GM18873 (cell line): Measurements from ENCODE around the gene MAGED2.
A peak's percentile ranks its signal among the peaks of the same experiment; 100 is the strongest.
"Not testable (repeated sequence)": the region's sequence is repeated elsewhere in the genome, so short reads cannot be mapped to it uniquely, and the experiment has no call there.

Source experiments
- ATAC-seq: cut with Tn5 transposase; IDR thresholded peaks from one replicate; pipeline ENCODE4 v1.9.1; 2021; ENCODE audit warnings: mild to moderate bottlenecking, moderate library complexity, moderate number of reproducible peaks; ENCODE audit not compliant: unreplicated experiment, low FRiP score

Gene MAGED2, protein sequence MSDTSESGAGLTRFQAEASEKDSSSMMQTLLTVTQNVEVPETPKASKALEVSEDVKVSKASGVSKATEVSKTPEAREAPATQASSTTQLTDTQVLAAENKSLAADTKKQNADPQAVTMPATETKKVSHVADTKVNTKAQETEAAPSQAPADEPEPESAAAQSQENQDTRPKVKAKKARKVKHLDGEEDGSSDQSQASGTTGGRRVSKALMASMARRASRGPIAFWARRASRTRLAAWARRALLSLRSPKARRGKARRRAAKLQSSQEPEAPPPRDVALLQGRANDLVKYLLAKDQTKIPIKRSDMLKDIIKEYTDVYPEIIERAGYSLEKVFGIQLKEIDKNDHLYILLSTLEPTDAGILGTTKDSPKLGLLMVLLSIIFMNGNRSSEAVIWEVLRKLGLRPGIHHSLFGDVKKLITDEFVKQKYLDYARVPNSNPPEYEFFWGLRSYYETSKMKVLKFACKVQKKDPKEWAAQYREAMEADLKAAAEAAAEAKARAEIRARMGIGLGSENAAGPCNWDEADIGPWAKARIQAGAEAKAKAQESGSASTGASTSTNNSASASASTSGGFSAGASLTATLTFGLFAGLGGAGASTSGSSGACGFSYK

DNA sequence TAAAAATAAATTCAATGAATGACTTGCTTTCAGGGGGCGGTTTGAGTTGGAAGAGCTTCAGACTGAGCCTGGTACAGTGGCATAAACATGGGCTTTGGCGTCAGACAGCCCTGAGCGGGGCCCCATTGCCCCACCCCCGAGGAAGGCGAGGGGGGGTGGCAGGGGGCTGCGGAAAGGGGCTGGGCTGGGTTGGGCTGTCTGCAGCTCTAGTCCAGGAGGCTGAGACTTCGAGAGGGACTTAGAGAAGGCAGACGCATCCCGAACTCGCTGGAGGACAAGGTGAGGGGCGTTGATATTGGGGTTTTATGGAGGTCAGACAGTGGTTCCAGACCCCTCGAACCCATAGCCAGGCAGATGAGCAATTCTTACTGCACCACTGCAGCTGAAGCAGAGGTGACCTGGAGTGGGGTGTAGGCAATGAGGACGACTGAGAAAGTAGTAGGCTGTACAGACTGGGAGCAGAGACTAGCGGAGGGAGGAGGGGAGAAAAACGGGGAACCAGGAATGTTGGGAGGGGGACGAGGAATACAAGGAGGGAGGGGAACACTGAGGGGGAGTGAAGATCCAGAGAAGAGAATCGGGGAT lies at the start of gene MAGED2:
TSS of gene MAGED2 (plus strand) at position 222 of the 585 bp plus-strand sequence. CDS start 1,587 bp downstream, outside the sequence.
- no peak for ATAC-seq

DNA sequence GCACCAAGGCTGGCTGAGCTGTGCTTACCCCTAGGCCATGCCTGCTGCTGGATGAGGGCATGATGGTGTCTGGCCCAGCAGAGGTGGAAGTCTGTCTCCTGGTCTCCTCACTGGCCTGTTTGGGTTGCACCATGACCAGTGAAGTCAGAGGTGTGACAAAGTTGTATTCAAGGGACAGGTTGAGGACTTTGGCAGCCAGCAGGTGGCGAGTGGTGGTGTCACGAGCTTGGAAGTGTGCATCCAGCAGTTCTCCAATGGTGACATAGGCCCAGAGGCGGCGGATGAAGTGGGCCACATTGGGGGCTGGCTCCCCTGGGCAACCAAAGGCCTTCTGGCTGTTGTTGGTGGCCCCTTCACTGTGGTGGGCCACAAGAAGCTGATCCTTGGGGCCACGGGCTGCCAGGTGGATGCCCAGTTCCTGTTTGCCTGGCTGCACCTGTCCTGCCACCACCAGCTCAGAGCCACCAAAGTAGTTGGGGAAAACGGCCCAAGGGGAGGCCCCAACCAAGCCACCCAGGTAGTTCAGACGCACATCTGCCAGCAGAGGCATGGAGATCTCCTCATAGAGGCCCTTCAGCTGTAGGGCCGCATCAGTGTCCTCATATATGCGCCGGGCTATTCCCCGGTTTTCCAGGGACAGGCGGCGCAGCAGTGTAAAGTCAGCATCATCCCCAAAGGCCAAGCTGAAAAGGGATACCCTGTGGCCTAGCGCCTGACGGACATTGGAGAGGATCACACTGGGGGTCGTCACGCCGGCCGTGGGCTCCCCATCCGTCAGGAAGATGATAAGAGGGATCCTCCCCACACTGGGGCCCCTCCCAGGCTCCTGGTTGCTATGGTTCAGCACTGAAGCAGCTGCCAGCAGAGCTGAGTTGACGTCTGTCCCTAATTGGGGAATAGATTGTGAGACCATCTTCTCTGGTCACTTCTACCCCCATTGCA lies 49.2 kb upstream of the MAGED2 start:
- ATAC-seq: no peak

DNA sequence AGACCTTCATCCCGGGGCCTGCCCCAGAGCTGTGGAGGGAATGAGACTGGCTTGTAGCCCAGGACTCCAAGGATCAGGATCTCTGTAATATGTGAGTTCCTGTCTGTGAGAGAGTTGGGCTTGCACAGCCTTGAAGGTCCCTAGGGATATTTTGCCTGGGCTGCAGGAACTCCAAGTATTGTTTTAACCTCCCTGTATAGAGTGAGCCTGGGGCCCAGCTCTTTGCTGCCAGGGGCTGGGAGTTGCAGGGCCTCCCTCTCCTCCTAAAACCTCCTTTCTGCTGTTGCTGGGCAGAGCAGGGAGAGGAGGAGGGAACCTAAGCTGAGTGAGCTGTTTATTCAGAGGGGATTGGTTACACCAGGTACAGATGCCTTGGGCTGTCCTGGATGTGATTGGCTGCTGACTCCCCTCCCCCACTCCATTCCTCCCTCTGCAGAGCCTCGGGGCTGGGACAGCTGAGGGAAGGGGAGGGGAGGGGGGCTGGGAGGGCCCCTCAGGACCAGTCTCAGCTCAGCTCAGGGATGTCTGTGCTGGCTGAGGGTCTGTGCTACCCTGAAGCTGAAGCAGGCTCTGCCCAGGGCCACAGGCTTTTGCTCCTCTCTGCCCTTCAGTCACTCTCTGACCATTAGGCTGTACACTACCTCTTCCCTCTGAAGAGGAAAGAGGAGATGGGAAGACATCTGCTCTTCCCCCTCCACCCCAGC lies 33.0 kb upstream of the MAGED2 start:
- not testable (repeated sequence) for ATAC-seq

DNA sequence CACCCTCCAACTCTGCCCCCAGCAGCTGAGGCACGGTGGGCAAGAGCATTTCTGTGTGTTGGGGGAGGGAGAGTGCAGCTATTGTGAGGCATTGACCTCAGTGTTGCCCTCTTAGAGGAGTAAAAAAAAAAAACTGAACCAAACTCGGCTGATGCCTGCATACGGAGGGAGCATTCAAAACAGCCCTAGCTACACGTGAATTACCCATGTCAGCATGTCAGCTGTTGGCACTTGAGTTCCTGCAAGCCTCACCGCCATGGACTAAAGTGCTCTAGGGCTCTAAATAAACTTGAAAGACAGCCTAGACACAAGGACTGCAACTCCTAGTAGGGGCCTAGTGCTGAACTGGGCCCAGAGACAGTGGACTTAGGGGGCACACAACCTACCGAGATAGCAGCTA lies 31.5 kb upstream of the MAGED2 start:
- no peak for ATAC-seq

DNA sequence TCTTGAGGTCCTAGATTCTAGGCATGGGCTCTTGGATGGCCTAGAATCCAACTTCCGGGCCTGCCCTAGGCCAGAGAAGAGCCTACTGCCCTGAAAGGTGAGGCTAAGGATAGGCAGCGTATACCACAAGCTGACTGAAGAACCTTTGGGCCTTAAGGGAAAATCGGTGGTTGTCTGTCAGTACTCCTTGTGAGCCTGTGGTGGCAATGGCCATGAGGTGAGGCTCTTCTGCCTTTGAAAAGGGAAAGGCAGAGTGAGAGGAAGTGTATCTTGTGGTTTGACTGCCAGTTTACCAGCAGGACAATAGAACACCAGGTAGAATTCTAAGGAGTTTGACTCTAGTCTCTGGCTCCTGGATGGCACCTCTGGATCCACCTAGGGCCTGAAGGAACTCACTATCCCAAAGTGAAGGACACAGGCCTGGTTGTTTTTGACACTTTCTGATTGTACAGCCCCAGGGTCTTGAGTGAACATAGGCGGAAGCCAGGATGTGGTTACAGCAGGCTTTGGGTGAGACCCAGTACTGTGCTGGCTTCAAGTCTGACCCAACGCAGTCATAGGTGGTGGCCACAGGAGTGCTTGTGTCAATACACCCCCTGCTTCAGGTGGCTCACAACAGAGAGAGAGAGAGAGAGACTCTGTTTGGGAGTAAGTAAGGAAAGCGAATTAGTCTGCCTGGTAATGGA lies 30.4 kb upstream of the MAGED2 start:
- no peak for ATAC-seq

DNA sequence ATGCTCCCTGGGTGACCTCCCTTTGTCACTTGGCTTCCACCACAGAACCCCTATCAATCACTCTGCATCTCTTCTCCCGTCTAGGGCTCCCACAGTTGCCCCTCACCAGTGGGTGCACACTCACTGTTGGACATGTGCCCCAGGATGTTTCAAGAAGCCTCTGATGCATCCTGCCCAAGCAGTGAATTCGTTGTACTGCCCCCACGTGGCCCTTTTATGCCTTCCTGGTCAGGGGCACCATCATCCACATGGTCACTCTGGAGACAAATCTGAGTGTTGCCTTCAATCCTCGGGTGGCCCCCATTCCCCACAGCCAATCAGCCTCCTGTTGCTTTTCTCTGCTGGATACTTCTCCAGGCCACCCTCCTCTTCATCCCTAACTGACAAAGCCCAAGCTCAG lies 21.6 kb upstream of the MAGED2 start:
- ATAC-seq: no peak

DNA sequence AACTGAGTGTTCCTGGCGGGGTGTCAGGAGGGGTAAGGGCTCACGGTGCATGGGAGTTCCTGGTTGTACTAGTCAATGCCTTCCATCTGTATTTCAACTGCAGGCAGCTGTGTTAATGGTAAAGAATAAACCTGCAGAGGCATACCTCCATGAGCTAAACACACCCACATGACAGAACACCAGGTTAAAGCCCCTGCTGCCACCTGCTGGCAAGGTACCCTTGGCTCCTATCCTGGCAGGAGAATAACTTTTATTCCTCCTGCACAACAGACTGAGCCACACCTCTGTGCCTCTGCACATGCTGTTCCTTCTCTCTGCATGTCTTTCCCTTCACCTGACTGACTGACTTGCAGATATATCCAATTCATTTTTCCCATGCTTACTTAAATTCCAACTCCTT lies 20.6 kb upstream of the MAGED2 start:
- no peak for ATAC-seq

DNA sequence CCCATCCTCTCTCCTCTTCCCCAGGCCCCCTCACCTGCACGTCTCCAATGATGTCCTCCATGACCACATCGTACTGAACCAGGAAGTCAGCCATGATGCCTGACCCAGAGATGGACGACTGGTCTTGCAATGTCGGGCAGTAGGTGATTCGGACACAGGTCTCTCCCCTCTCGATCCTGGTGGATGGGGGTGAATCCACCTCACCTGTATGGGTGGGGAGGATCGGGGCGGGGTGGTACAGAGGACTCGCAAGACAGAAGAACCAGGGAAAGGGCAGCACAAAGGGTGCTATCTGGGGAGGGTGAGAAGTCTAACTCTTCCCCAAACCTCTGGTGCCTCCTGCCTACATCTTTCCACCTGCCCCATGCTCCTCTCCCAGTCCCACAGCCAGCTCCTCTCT lies 19.1 kb upstream of the MAGED2 start:
- no peak for ATAC-seq

DNA sequence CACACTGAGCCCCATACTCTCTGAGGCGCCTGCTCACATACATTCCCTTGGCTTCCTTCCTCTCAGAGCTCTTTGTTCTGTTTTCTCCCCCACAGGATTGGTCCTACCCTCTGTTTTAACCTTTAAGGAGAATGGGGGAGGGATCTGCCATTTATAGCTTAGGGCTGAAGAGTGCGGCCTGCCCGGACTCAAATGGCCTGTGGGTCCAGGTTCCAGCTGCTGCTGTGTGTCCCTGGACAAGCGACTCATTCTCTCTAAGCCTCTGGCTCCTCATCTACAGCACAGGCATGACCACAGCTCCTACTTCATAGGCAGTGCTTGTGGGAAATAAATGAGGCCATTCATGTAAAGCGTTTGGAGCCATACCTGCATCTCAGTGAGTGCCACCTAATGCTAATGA lies 18.1 kb upstream of the MAGED2 start:
- not testable (repeated sequence) for ATAC-seq

DNA sequence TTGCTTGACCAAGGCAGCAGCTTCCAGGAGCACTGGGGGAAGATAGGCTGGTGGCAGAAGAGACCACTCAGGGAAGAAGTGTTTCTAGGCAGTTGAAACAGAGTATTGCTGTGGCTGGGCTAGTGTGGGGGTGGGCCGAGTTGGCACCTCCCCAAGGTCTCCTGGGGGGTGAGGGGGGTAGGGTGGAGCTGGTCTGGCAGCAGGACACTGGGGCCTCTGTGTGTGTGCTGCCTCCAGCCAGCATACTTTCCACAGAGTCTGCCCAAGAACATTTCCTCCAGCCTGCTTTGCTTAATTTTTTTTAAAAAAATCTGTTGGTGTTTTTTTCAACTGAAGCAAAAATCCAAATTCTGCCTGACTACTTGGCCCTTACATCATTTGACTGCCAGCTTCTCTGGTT lies 13.5 kb upstream of the MAGED2 start:
- ATAC-seq: no peak

DNA sequence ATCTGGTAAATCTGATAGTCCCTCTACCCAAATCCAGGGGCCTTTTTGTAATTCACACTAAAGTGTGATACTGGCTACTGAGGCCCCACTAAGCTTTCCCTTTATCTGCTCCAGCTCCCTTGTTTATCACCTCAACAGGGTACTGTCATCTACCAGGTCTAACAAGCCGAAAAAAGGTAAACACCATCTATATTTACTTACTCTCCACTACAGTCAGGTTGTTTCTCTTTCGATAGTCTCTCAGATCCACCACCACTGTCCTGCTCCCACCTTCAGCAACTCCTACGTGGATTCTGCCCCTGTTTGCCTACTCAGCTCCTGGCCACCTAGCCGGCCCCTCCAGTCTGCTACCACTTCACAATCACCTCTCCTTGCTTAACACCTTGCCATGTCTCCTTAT lies 12.8 kb upstream of the MAGED2 start:
- ATAC-seq: no peak

DNA sequence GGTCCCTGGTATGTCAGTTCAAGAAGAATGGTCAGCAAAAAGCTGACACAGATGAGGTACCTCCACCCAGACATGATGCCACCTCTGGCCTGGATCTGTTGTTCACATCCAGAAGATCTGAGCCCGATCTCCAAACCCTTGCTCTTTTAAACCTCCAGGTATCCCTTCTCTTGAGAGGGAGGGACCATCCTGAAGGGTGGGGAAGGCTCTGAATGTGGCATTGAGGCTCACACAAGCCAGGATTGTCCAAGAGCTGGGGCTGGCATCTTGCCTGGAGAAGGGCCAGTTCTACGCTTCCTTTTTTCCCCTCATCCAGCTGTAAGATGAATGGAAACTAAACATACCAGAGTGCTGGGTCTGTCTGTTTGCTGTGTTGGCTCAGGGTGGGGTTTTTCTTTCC lies 9.4 kb upstream of the MAGED2 start, which contains the start of gene ITIH6:
TSS of gene ITIH6 (minus strand) at position 119 of the 400 bp plus-strand sequence. CDS start at position 74, 45 bp downstream.
- no peak for ATAC-seq

DNA sequence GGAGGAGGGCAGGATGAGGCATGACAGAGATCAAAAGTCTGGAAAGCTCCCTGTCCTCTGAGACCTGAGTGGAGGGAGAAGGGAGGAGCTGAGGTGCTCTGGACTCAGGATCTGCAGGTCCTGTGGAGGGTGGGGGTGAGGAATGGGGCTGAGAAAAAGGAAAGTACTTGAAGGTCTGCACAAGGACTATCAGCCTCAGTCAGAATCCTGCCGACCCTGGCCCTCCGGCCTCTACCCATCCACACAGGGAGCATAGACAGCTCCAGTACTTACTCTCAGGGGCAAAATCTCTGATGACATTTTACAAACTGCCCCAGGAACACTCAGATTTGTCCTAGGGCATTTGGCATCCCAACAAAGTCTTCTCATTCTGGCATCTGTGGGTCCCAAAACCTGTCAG lies 8.5 kb upstream of the MAGED2 start:
- ATAC-seq: no peak

DNA sequence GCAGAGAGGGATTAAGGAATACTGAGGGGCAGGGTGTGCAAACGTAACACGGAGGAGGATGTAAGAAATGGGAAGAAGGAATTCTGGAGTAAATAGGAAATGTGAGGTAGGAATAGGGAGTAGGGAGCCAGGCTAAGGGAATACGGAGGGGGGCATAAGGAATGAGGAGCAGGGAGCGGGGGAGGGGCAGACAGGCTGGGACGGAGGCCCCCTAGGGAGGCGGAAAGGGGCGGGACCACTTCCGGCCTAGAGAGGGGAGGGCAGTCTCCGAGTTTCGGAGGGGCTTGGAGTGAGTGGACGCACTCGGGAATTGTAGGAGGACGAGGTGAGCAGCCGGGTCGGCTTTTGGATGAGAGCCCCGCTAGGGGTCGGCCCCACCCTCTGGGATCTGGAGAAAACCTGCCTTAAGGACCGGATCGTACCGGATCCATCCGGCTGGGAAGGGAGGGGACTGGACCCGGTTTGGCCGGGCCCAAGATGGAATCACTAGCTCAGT lies 612 bp downstream of the MAGED2 start:
- no peak for ATAC-seq

DNA sequence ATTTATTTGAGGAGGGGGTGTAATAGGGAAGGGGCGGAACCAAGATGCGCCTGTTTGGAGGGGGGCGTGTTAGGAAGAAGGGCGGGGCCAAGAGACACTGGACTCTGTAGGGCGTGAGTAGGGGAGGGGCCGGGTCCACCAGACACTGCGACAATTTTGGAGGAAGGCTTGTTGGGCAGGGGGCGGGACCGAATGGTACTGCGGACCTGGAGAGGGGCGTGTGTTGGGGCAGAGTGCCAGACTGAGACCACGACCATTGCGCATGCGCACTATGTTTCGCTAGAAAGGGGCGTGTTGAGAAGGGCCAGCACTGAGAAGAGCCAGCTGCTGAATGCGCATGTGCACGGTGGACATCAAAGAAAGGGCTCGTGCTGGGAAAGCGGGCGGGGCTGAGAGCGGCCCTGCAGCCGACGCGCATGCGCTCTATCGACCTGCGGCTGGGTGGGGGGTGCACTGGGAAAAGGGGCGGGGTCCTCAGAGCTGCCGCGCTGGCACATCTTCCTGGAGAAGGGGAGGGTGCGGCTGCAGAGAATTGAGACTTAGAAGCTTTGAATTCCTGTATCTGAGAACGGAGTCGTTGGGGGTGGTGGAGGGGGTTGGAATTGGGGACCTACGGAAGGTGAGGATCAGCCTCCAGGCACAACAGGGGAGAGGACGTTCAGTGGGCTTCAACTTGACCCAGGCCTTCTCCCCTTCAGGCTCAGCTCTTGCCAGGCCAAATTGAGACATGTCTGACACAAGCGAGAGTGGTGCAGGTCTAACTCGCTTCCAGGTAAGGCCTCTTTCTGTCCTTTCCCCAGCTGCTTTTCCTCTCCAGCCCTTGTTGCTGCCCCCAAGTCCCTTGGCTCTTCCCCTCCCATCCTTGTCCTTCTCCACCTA lies 1.3 kb downstream of the MAGED2 start:
- peak; percentile 75 for ATAC-seq

DNA sequence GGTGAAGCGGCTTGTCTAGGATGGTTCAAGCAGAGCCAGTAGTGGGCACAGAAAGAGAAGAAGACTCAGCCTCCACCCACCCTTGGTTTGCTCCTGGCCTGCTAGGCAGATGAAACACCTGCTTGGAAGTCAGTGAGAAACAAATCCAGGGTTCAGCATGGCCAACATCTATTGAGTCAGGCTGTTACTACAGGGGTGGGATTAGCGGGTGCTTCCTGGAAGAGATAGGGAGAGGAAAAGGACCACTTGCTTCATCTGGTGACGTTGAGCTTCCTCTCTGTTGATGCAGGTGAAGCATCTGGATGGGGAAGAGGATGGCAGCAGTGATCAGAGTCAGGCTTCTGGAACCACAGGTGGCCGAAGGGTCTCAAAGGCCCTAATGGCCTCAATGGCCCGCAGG lies 3.0 kb downstream of the MAGED2 start:
- ATAC-seq: no peak

DNA sequence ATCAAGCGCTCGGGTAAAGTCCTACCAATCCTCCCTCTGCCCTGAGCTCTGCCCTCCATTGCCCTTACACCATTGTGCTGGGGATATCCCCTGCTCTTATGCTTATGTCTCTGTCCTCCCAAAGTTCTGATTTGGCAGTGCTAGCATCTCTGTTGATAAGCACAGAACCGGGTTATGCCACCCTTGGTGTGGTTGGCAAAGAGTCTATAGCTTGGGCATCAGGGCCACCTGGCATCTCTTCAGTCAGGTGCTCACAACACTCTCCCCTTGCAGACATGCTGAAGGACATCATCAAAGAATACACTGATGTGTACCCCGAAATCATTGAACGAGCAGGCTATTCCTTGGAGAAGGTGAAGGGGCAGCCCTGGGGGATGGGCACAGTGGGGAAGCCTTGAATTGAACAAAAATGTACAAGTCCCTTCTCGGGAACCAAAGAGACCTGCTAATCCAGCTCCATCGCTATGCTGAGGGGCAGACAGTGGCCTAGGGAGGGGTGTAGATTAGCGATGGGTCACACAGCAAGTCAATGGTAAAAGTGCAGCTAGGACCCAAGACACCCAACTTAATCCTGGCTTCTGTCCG lies 3.8 kb downstream of the MAGED2 start:
- no peak for ATAC-seq

DNA sequence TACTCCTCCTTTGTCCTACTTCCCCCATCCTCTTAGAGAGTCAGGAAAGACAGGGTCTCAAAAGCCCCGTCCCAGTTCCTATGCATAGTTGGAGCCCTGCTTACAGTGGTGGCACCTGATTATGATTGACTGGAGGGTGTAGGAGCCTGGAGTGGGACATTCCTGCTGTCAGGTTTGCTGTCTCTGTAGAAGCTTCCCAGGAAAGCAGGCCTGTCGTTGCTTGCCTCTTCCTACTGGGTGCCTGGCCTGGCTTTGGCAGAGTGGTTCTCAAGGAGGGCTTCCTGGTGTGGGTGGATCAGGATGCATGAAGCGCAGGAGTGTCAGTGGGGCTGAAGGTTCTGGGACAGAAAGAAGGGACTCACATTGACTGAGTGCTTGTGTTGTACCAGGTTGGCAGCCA lies 4.8 kb downstream of the MAGED2 start:
- no peak for ATAC-seq
